ENCODE results near the gene NRG4. TPM values are rescaled to one million over a fixed set of nuclear protein-coding genes. Genes with fewer than 3 reads are reported as not detected.

The NRG4 gene
- total and polyA plus RNA-seq, 9 of the 15 experiments (the other 6 are each of a cell fraction or from before 2014, with no cell fraction given): 0.33 to 2.5 (median 0.76) TPM

- CTCF ChIA-PET (ENCODE audit: low intra/inter-chr PET ratio): no interaction called here
- FAIRE-seq: no peak
- intact Hi-C loops (cut with micrococcal nuclease): loop anchor here (2.0 to 10.0 kb wide), 3 partner anchors 117 to 235 kb away; no protein-coding TSS in a partner anchor
- TF ChIP-seq RREB1 (CRISPR knock-in tag; IDR thresholded peaks at IDR 0.05): no peak
- no peak for TF ChIP-seq HEY1 (CRISPR knock-in tag; IDR thresholded peaks at IDR 0.05; ENCODE audit: borderline replicate concordance)
- no peak for TF ChIP-seq PCBP2 (IDR thresholded peaks at IDR 0.05; ENCODE audit: low read depth, low read length, poor library complexity, severe bottlenecking)
- TF ChIP-seq ZNF609 (CRISPR knock-in tag; IDR thresholded peaks at IDR 0.05; ENCODE audit: borderline replicate concordance): no peak
- no peak for TF ChIP-seq ZBTB1 (CRISPR knock-in tag; IDR thresholded peaks at IDR 0.05; ENCODE audit: borderline replicate concordance, low read depth)
- TF ChIP-seq RBFOX2 (IDR thresholded peaks at IDR 0.05; ENCODE audit: low read depth, low read length): no peak
- no peak for TF ChIP-seq MCM2 (IDR thresholded peaks at IDR 0.05; ENCODE audit: low read depth)
- TF ChIP-seq SIN3A (IDR thresholded peaks at IDR 0.05; ENCODE audit: borderline replicate concordance in 2 of 2, control insufficient read depth in 1 of 2, low read depth in 2 of 2, low read length in 2 of 2): no peak
- no peak for TF ChIP-seq HINFP (tag; conservative IDR thresholded peaks at IDR 0.05; ENCODE audit: low read depth)
These were observed 92.1 kb downstream of the NRG4 start for GRCh38 chr15:75920079-75920478.

More at GRCh38 chr15:75920079-75920478, 92.1 kb downstream of the NRG4 start:
- Histone ChIP-seq H3K36me3 (ENCODE audit: control insufficient read depth, insufficient read depth, low read length) (peaks cover 85% of the 10 kb centered on the region), H3K4me3 (no peak overlapping the region), H3K27ac (ENCODE audit: extremely low read depth, low read depth, low read length) (no peak overlapping the region), H3K27me3 (ENCODE audit: control insufficient read depth in 2 of 2, insufficient read depth in 2 of 2, low read length in 2 of 2) (no peaks in the 10 kb centered on the region), H3K9me3 (replicated peaks; ENCODE audit: control insufficient read depth, insufficient read depth, low read depth, low read length) (no peaks in the 10 kb centered on the region), H3K79me2 (ENCODE audit: control insufficient read depth, insufficient read depth, low read length) (peaks cover 24% of the 10 kb centered on the region; the same call in 2 of the 3 replicates), H3K4me2 (ENCODE audit: insufficient read depth, low read length) (no peak overlapping the region), H3K4me1 (replicated peaks in 1 of 2; ENCODE audit: control insufficient read depth in 2 of 2, insufficient read depth in 2 of 2, low read length in 2 of 2) (no peaks in the 10 kb centered on the region; a peak in 1 of 5 replicates), H2AFZ (ENCODE audit: low read depth, low read length) (no peak overlapping the region), H3K9me1 (ENCODE audit: control insufficient read depth, insufficient read depth, low read length) (no peaks in the 10 kb centered on the region), H3K9ac (ENCODE audit: insufficient read depth in 1 of 2, low read depth in 2 of 2, low read length in 2 of 2) (no peak overlapping the region), H4K20me1 (replicated peaks; ENCODE audit: control insufficient read depth, insufficient read depth, low read length) (peaks cover 4% of the 10 kb centered on the region)
- WGBS (ENCODE audit: insufficient coverage, low coverage, missing lambda C conversion rate): 93% methylated on average over 1 of the region's 1 CpG
- in situ Hi-C loops (cut with MboI): loop anchor here (5.0 kb wide), 1 partner anchor 108 kb away; no protein-coding TSS in a partner anchor
- POLR2A ChIA-PET: interaction anchor here (0.6 kb wide), 2 partner anchors 40 to 169 kb away, joined by 3 read pairs; no protein-coding TSS in a partner anchor
- TSS peak; percentile 13 for BruUV-seq (replicated peaks)
- no peak for ATAC-seq
- no peak for DNase-seq (ENCODE audit: extremely low read depth in 1 of 4, low spot score in 3 of 4)
